GM18870 (cell line): Measurements from ENCODE around the gene LDAF1.
"Not testable (repeated sequence)": the region's sequence is repeated elsewhere in the genome, so short reads cannot be mapped to it uniquely, and the experiment has no call there.

Experiments
- ATAC-seq: cut with Tn5 transposase; IDR thresholded peaks from one replicate; pipeline ENCODE4 v1.9.1; 2021; ENCODE audit warnings: moderate library complexity; ENCODE audit not compliant: unreplicated experiment

Gene LDAF1

GRCh38 chr16:21158208-21159110 lies at the start of gene LDAF1:
Gene LDAF1, plus strand, starts transcription at chr16:21158674. Its CDS starts 2,509 bp downstream, at chr16:21161183.
- ATAC-seq, result no peak

GRCh38 chr16:21115551-21115950 lies 42.9 kb upstream of the LDAF1 start:
- ATAC-seq, result not testable (repeated sequence)

GRCh38 chr16:21116148-21116693 lies 42.3 kb upstream of the LDAF1 start:
- no peak for ATAC-seq

GRCh38 chr16:21117567-21117966 lies 40.9 kb upstream of the LDAF1 start:
- no peak for ATAC-seq

- no peak for ATAC-seq
Measured at GRCh38 chr16:21120976-21121520, 37.4 kb upstream of the LDAF1 start.

GRCh38 chr16:21125191-21125590 lies 33.3 kb upstream of the LDAF1 start:
- ATAC-seq, result no peak

GRCh38 chr16:21126518-21126917 lies 32.0 kb upstream of the LDAF1 start:
- ATAC-seq, result no peak

GRCh38 chr16:21128991-21129390 lies 29.5 kb upstream of the LDAF1 start:
- no peak for ATAC-seq

GRCh38 chr16:21130811-21131210 lies 27.7 kb upstream of the LDAF1 start:
- ATAC-seq, result no peak

- ATAC-seq, result no peak
Measured at GRCh38 chr16:21134053-21134452, 24.4 kb upstream of the LDAF1 start.

- no peak for ATAC-seq
Measured at GRCh38 chr16:21145738-21146137, 12.7 kb upstream of the LDAF1 start.

- no peak for ATAC-seq
Measured at GRCh38 chr16:21150375-21151001, 8.0 kb upstream of the LDAF1 start, which contains the start of gene DNAH3. Gene DNAH3, minus strand, starts transcription at chr16:21150846. Its CDS starts 527 bp downstream, at chr16:21150319.

GRCh38 chr16:21152160-21153030 lies 6.1 kb upstream of the LDAF1 start:
- ATAC-seq, result not testable (repeated sequence)

GRCh38 chr16:21153124-21153729 lies 5.2 kb upstream of the LDAF1 start:
- ATAC-seq, result not testable (repeated sequence)

GRCh38 chr16:21156011-21156410 lies 2.5 kb upstream of the LDAF1 start:
- not testable (repeated sequence) for ATAC-seq

- no peak for ATAC-seq
Measured at GRCh38 chr16:21156767-21157467, 1.6 kb upstream of the LDAF1 start.

- no peak for ATAC-seq
Measured at GRCh38 chr16:21157632-21158031, 842 bp upstream of the LDAF1 start.

- no peak for ATAC-seq
Measured at GRCh38 chr16:21159281-21159951, 942 bp downstream of the LDAF1 start.

- no peak for ATAC-seq
Measured at GRCh38 chr16:21160276-21160675, 1.8 kb downstream of the LDAF1 start.
